IPS DF 19.7 (cell line): ENCODE results near the gene ZNF208.
"Not testable (repeated sequence)": the region's sequence is repeated elsewhere in the genome, so short reads cannot be mapped to it uniquely, and the experiment has no call there.

Source experiments
- DNase-seq: peaks from one replicate; pipeline ENCODE4 v3.0.0-alpha.2; 2013; ENCODE audit warnings: low read depth, low spot score

The ZNF208 gene

DNA sequence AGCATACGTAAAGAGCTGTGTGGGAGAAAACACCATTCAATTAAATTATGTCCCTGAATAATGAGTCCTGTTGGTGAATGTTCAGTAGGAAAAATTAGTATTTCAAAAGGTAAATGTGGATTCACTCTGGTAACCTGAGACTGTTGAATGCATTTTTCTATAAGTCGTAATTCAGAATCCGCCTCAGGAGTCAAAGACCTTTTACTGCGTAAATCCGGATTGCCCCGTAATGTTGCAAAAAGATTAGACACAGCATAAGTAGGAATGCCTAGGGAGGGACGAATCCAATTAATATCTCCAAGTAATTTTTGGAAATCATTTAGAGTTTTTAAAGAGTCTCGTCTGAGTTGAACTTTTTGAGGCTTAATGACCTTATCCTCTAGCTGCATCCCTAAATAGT lies 126.0 kb downstream of the ZNF208 start:
- not testable (repeated sequence) for DNase-seq

- no peak for DNase-seq
Measured at GRCh38 chr19:21883516-21883915, 127.2 kb downstream of the ZNF208 start.
